Esophagus muscularis mucosa (tissue), 3 donors: ENCODE results near the gene FRMD1.

Experiments used
- EP300 ChIP-seq: sonication (generic); formaldehyde crosslinking; IDR thresholded peaks from one replicate; pipeline ENCODE4 v1.6.1; 2017; ENCODE audit warnings: antibody characterized with exemption
- TF ChIP-seq, protein P1 (sequence below), 3 experiments: fragments of 200-600 bp in 2 of 3; fragments of 450-650 bp in 1 of 3; sonication (generic) in 2 of 3; IDR thresholded peaks; one replicate each; pipeline ENCODE4 v1.5.1; 2017 to 2019; ENCODE audit warnings: antibody characterized with exemption in 3 of 3, mild to moderate bottlenecking in 2 of 3, moderate library complexity in 1 of 3

DNA sequence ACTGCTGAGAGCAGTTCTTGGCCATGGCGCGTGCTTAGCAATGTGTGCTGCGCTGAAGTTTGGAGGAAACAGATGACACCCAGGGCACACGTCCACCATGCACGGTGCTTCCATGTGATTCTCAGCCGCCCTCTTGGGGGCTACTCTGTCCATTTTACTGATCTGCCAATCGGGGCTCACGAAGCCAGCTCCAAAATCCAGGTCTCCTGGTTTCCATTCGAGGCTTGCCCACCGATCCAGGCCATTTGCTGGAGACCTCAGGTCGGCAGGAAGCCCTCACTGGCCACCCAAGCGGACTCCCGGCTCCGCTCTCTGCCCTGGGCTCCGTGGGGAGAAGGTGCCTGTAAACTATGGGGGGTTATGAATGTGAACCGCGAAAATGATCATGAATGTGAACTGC is 11.7 kb upstream of the FRMD1 start:
- TF ChIP-seq, protein P1, sequence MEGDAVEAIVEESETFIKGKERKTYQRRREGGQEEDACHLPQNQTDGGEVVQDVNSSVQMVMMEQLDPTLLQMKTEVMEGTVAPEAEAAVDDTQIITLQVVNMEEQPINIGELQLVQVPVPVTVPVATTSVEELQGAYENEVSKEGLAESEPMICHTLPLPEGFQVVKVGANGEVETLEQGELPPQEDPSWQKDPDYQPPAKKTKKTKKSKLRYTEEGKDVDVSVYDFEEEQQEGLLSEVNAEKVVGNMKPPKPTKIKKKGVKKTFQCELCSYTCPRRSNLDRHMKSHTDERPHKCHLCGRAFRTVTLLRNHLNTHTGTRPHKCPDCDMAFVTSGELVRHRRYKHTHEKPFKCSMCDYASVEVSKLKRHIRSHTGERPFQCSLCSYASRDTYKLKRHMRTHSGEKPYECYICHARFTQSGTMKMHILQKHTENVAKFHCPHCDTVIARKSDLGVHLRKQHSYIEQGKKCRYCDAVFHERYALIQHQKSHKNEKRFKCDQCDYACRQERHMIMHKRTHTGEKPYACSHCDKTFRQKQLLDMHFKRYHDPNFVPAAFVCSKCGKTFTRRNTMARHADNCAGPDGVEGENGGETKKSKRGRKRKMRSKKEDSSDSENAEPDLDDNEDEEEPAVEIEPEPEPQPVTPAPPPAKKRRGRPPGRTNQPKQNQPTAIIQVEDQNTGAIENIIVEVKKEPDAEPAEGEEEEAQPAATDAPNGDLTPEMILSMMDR (IDR thresholded peaks at IDR 0.05): no peak
- no peak for TF ChIP-seq EP300
